HepG2 (cell line): ENCODE measurements around the gene ANP32A. TPM values are rescaled to one million over a fixed set of nuclear protein-coding genes. Genes with fewer than 3 reads are reported as not detected.

Source experiments
- ATAC-seq: fragments of 200-7000 bp; cut with Tn5 transposase; 3 replicates; pipeline ENCODE4 v1.9.1; 2020; ENCODE audit warnings: mild to moderate bottlenecking, moderate library complexity
- BruUV-seq: library from RNA; stranded (reverse); fragments of 400-500 nt; replicated peaks from 2 replicates; lab custom pipeline; 2021; lab: Mats Ljungman, UMichigan
- CTCF ChIA-PET: fragments of 300-600 bp; formaldehyde crosslinking; extraction: SDS; loops from one replicate; lab custom pipeline; 2021; ENCODE audit warnings: low total read pairs, inconsistent platforms, low intra/inter-chr PET ratio; lab: Yijun Ruan, JAX
- POLR2A ChIA-PET: fragments of 350-600 bp; sonication (Branson Sonifier 250); formaldehyde crosslinking; loops from one replicate; lab custom pipeline; 2020; ENCODE audit warnings: antibody characterized with exemption, inconsistent platforms; lab: Yijun Ruan, JAX
- DNase-seq: peaks from one replicate; pipeline ENCODE4 v3.0.0-alpha.2; 2015; ENCODE audit warnings: low spot score
- FAIRE-seq: peaks from 3 replicates; lab custom pipeline; 2011; peaks lifted over from hg19 to GRCh38; lab: Jason Lieb, UNC
- H2AFZ ChIP-seq: one replicate; pipeline ENCODE4 v1.6.1; 2011; ENCODE audit warnings: low read length, inconsistent platforms
- H3K27ac ChIP-seq: fragments of 300-600 bp; 3 replicates; pipeline ENCODE4 v1.8.0; 2011; ENCODE audit warnings: mixed run types, mild to moderate bottlenecking, mixed read lengths, low read length, inconsistent platforms; ENCODE audit not compliant: insufficient read depth; ENCODE audit errors: extremely low read length
- H3K27me3 ChIP-seq, 2 experiments: fragments of 200-600 bp in 1 of 2; 2 replicates in 1 of 2; 3 replicates in 1 of 2; pipeline versions ENCODE4 v1.6.0 to v1.8.0; 2011; ENCODE audit warnings: low read length in 2 of 2, mild to moderate bottlenecking in 2 of 2, moderate library complexity in 2 of 2, inconsistent platforms in 1 of 2; ENCODE audit not compliant: insufficient read depth in 2 of 2, control insufficient read depth in 1 of 2
- H3K36me3 ChIP-seq, 2 experiments: fragments of 200-600 bp in 1 of 2; replicated peaks in 1 of 2; 2 replicates in 1 of 2; 3 replicates in 1 of 2; pipeline versions ENCODE4 v1.5.1 to v1.8.0; 2011; ENCODE audit warnings: low read length in 2 of 2, inconsistent platforms in 1 of 2; ENCODE audit not compliant: insufficient read depth in 2 of 2, control insufficient read depth in 1 of 2
- H3K4me1 ChIP-seq: 2 replicates; pipeline ENCODE4 v1.5.1; 2012; ENCODE audit warnings: low read length, inconsistent platforms; ENCODE audit not compliant: insufficient read depth
- H3K4me2 ChIP-seq: 2 replicates; pipeline ENCODE4 v1.6.0; 2011; ENCODE audit warnings: low read depth, low read length, inconsistent platforms
- H3K4me3 ChIP-seq, 3 experiments: fragments of 200-600 bp in 1 of 3; sonication (generic), shearing (Covaris generic) in 1 of 3; replicated peaks in 1 of 3; 2 replicates each; pipeline ENCODE4 v1.5.1; 2011 to 2016; ENCODE audit warnings: low read length in 3 of 3, inconsistent platforms in 2 of 3, low read depth in 2 of 3, mild to moderate bottlenecking in 2 of 3, control low read depth in 1 of 3, mixed read lengths in 1 of 3; ENCODE audit not compliant: insufficient read depth in 1 of 3
- H3K79me2 ChIP-seq: one replicate; pipeline ENCODE4 v1.6.1; 2011; ENCODE audit warnings: low read length, inconsistent platforms; ENCODE audit not compliant: insufficient read depth
- H3K9ac ChIP-seq: 2 replicates; pipeline ENCODE4 v1.6.0; 2011; ENCODE audit warnings: mild to moderate bottlenecking, low read depth, low read length, inconsistent platforms; ENCODE audit not compliant: insufficient read depth
- H3K9me3 ChIP-seq: 2 replicates; pipeline ENCODE4 v1.5.1; 2012; ENCODE audit warnings: mild to moderate bottlenecking, low read length
- H4K20me1 ChIP-seq: 2 replicates; pipeline ENCODE4 v1.6.0; 2011; ENCODE audit warnings: inconsistent platforms, mild to moderate bottlenecking, low read length, moderate library complexity; ENCODE audit not compliant: insufficient read depth
- FOXO1 ChIP-seq: sonication (generic); formaldehyde crosslinking; IDR thresholded peaks from 2 replicates; pipeline ENCODE4 v1.4.0; 2020; ENCODE audit warnings: missing genetic modification reagents
- HDAC6 ChIP-seq: fragments of 200-600 bp; sonication (generic); IDR thresholded peaks from 2 replicates; pipeline ENCODE4 v1.7.0; 2017; ENCODE audit warnings: mild to moderate bottlenecking, antibody characterized with exemption, low read length, low read depth
- MXD4 ChIP-seq: IDR thresholded peaks from 2 replicates; pipeline ENCODE4 v1.6.1; 2016; ENCODE audit warnings: mild to moderate bottlenecking, missing biosample characterization, missing genetic modification reagents
- SIN3A ChIP-seq: IDR thresholded peaks from 2 replicates; pipeline ENCODE4 v1.6.1; 2011; ENCODE audit warnings: low read depth, mild to moderate bottlenecking, control low read depth, low read length, borderline replicate concordance
- TBX2 ChIP-seq: sonication (generic); formaldehyde crosslinking; IDR thresholded peaks from 2 replicates; pipeline ENCODE4 v1.5.0; 2020; ENCODE audit warnings: missing genetic modification reagents, mild to moderate bottlenecking, borderline replicate concordance
- UBTF ChIP-seq: sonication (generic); formaldehyde crosslinking; IDR thresholded peaks from 2 replicates; pipeline ENCODE4 v1.4.0; 2020; ENCODE audit warnings: mild to moderate bottlenecking, missing genetic modification reagents
- ZFP36L2 ChIP-seq: sonication (generic); formaldehyde crosslinking; IDR thresholded peaks from 2 replicates; pipeline ENCODE4 v1.4.0; 2020; ENCODE audit warnings: missing genetic modification reagents
- ZNF18 ChIP-seq: sonication (generic); formaldehyde crosslinking; IDR thresholded peaks from 2 replicates; pipeline ENCODE4 v1.8.0; 2022; ENCODE audit warnings: mild to moderate bottlenecking, missing genetic modification reagents; ENCODE audit not compliant: insufficient replicate concordance
- ZNF274 ChIP-seq: sonication (generic); formaldehyde crosslinking; IDR thresholded peaks from 2 replicates; pipeline ENCODE4 v1.5.1; 2020; ENCODE audit warnings: mild to moderate bottlenecking, missing genetic modification reagents
- ZNF367 ChIP-seq: sonication (generic); formaldehyde crosslinking; IDR thresholded peaks from 2 replicates; pipeline ENCODE4 v1.4.0; 2020; ENCODE audit warnings: missing genetic modification reagents, borderline replicate concordance
- ZNF414 ChIP-seq: sonication (generic); formaldehyde crosslinking; IDR thresholded peaks from 2 replicates; pipeline ENCODE4 v1.5.0; 2020; ENCODE audit warnings: missing genetic modification reagents
- ZNF431 ChIP-seq: sonication (generic); formaldehyde crosslinking; IDR thresholded peaks from 2 replicates; pipeline ENCODE4 v1.9.0; 2022; ENCODE audit warnings: missing genetic modification reagents, low read depth, mild to moderate bottlenecking, borderline replicate concordance
- WGBS: methylation state at CpG from one replicate; pipeline ENCODE4 v1.1.6; 2017; ENCODE audit warnings: low lambda C conversion rate; 5-methylcytosine and 5-hydroxymethylcytosine counted together
- in situ Hi-C: cut with HindIII; loops from 2 replicates; pipeline ENCODE4 v1.10.0; 2017; ENCODE audit warnings: low pct_unique_long_range_greater_than_20kb; ENCODE audit not compliant: extremely low pct_ligation_motif_present
- intact Hi-C: fragments of 100-400 bp; cut with micrococcal nuclease; formaldehyde crosslinking; loops from one replicate; pipeline ENCODE4 v1.10.0; 2022; ENCODE audit not compliant: unreplicated experiment
- polyA plus RNA-seq, 8 experiments: library from polyadenylated mRNA; depleted of rRNA in 3 of 8; stranded (reverse) in 7 of 8; unstranded in 1 of 8; fragments of >200 nt; fragmentation: Illumina TruSeq in 4 of 8; extraction: Trizol in 4 of 8; gene quantifications; 2 replicates each; pipeline versions ENCODE4 v1.2.1 to v1.2.3, GENCODE V29; 2011 to 2016; ENCODE audit warnings: low read depth in 4 of 8, missing spikeins in 1 of 8, mixed read lengths in 1 of 8; ENCODE audit not compliant: insufficient read depth in 1 of 8
- total RNA-seq, 5 experiments: library from RNA; depleted of rRNA; stranded (reverse); fragments of >200 nt; fragmentation: Illumina TruSeq; extraction: Trizol; gene quantifications; 2 replicates each; pipeline ENCODE4 v1.2.3, GENCODE V29; 2016; ENCODE audit warnings: low read depth in 1 of 5

The ANP32A gene
- total and polyA plus RNA-seq, 2 of the 13 experiments (the other 11 are each of a cell fraction or from before 2014, with no cell fraction given): 60.6 to 206 TPM

- ChIA-PET POLR2A (no interaction called here), CTCF (no interaction called here)
- TF ChIP-seq ZNF367 (no peak), ZNF274 (no peak), MXD4 (CRISPR knock-in tag) (no peak), SIN3A (no peak), ZFP36L2 (CRISPR knock-in tag) (no peak), HDAC6 (no peak), FOXO1 (CRISPR knock-in tag) (no peak), UBTF (no peak), ZNF431 (CRISPR knock-in tag) (no peak), ZNF414 (CRISPR knock-in tag) (no peak), ZNF18 (CRISPR knock-in tag) (no peak), TBX2 (CRISPR knock-in tag) (no peak)
- BruUV-seq: no TSS peak
- Histone ChIP-seq H3K9me3 (no peaks in the 10 kb centered on the region), H3K4me2 (no peak overlapping the region), H3K27me3 (no peaks in the 10 kb centered on the region; a peak in 1 of 5 replicates), H3K9ac (no peak overlapping the region), H3K36me3 (peaks cover 6 to 13% of the 10 kb centered on the region in 2 experiments), H3K4me3 (no peak overlapping the region), H3K27ac (peak overlapping the region; percentile 7), H3K79me2 (peaks cover 86% of the 10 kb centered on the region), H4K20me1 (peaks cover 61% of the 10 kb centered on the region), H3K4me1 (peaks cover 46% of the 10 kb centered on the region), H2AFZ (no peak overlapping the region)
- ATAC-seq: no peak
- in situ Hi-C loops (loop anchor here (25.0 kb wide), 1 partner anchor 648 kb away; the partner anchor contains the start of gene RPLP1), intact Hi-C loops (no loop called here)
- FAIRE-seq: no peak
- 84% methylated on average over 6 of the region's 6 CpGs for WGBS
- DNase-seq: no peak
Measured at GRCh38 chr15:68814596-68814995, 6.1 kb downstream of the ANP32A start.
